Measurements from ENCODE around the gene MIEF2.

MIEF2 gene

GRCh38 chr17:18229254-18229653 is 31.2 kb upstream of the MIEF2 start:
- Histone ChIP-seq H2AFZ (ENCODE audit: low read depth, low read length, severe bottlenecking) (no peak overlapping the region), H3K4me3 (ENCODE audit: insufficient read depth, low read length, poor library complexity, severe bottlenecking) (no peak overlapping the region), H3K9me3 (ENCODE audit: insufficient read depth, low read length) (no peaks in the 10 kb centered on the region), H3K4me2 (ENCODE audit: low read depth, low read length, poor library complexity, severe bottlenecking) (no peak overlapping the region), H3K9me2 (replicated peaks; ENCODE audit: insufficient read depth, low read length) (no peaks in the 10 kb centered on the region), H3K27me3 (ENCODE audit: low read length) (no peaks in the 10 kb centered on the region), H3K27ac (ENCODE audit: low read depth, low read length) (no peak overlapping the region), H3F3A (ENCODE audit: insufficient read depth) (no peaks in the 10 kb centered on the region), H3K79me2 (ENCODE audit: insufficient read depth, low read length) (no peaks in the 10 kb centered on the region), H4K20me1 (ENCODE audit: low read depth, low read length) (no peaks in the 10 kb centered on the region), H3K9ac (ENCODE audit: low read length) (no peak overlapping the region), H3K36me3 (ENCODE audit: low read length) (no peaks in the 10 kb centered on the region)
- no peak for TF ChIP-seq EZH2phosphoT487 (conservative IDR thresholded peaks at IDR 0.05; ENCODE audit: low read length)
- TF ChIP-seq CTCF (IDR thresholded peaks at IDR 0.05; ENCODE audit: insufficient read depth, low read length, poor library complexity, severe bottlenecking) = no peak

- Histone ChIP-seq H3K4me2 (ENCODE audit: low read depth, low read length, poor library complexity, severe bottlenecking) (no peak overlapping the region), H3F3A (ENCODE audit: insufficient read depth) (no peaks in the 10 kb centered on the region), H3K9me3 (ENCODE audit: insufficient read depth, low read length) (no peaks in the 10 kb centered on the region), H2AFZ (ENCODE audit: low read depth, low read length, severe bottlenecking) (no peak overlapping the region), H3K79me2 (ENCODE audit: insufficient read depth, low read length) (no peaks in the 10 kb centered on the region), H4K20me1 (ENCODE audit: low read depth, low read length) (no peaks in the 10 kb centered on the region), H3K9me2 (replicated peaks; ENCODE audit: insufficient read depth, low read length) (no peaks in the 10 kb centered on the region), H3K9ac (ENCODE audit: low read length) (no peak overlapping the region), H3K4me3 (ENCODE audit: insufficient read depth, low read length, poor library complexity, severe bottlenecking) (no peak overlapping the region), H3K27ac (ENCODE audit: low read depth, low read length) (no peak overlapping the region), H3K27me3 (ENCODE audit: low read length) (no peaks in the 10 kb centered on the region), H3K36me3 (ENCODE audit: low read length) (no peaks in the 10 kb centered on the region)
- no peak for TF ChIP-seq EZH2phosphoT487 (conservative IDR thresholded peaks at IDR 0.05; ENCODE audit: low read length)
- TF ChIP-seq CTCF (IDR thresholded peaks at IDR 0.05; ENCODE audit: insufficient read depth, low read length, poor library complexity, severe bottlenecking) = no peak
Observed at GRCh38 chr17:18229771-18230170, 30.7 kb upstream of the MIEF2 start.

- H2AFZ ChIP-seq (ENCODE audit: low read depth, low read length, severe bottlenecking) = no peak overlapping the region
- H3F3A ChIP-seq (ENCODE audit: insufficient read depth) = no peaks in the 10 kb centered on the region
- H4K20me1 ChIP-seq (ENCODE audit: low read depth, low read length) = no peaks in the 10 kb centered on the region
- H3K9ac ChIP-seq (ENCODE audit: low read length) = no peak overlapping the region
- H3K27ac ChIP-seq (ENCODE audit: low read depth, low read length) = no peak overlapping the region
- H3K4me3 ChIP-seq (ENCODE audit: insufficient read depth, low read length, poor library complexity, severe bottlenecking) = no peak overlapping the region
- TF ChIP-seq EZH2phosphoT487 (conservative IDR thresholded peaks at IDR 0.05; ENCODE audit: low read length) = no peak
- no peak for TF ChIP-seq CTCF (IDR thresholded peaks at IDR 0.05; ENCODE audit: insufficient read depth, low read length, poor library complexity, severe bottlenecking)
- H3K9me3 ChIP-seq (ENCODE audit: insufficient read depth, low read length) = no peaks in the 10 kb centered on the region
- H3K9me2 ChIP-seq (replicated peaks; ENCODE audit: insufficient read depth, low read length) = no peaks in the 10 kb centered on the region
- H3K36me3 ChIP-seq (ENCODE audit: low read length) = no peaks in the 10 kb centered on the region
- no peaks in the 10 kb centered on the region for H3K27me3 ChIP-seq (ENCODE audit: low read length)
- no peak overlapping the region for H3K4me2 ChIP-seq (ENCODE audit: low read depth, low read length, poor library complexity, severe bottlenecking)
- no peaks in the 10 kb centered on the region for H3K79me2 ChIP-seq (ENCODE audit: insufficient read depth, low read length)
Observed at GRCh38 chr17:18230288-18231141, 29.9 kb upstream of the MIEF2 start.
